Kidney (tissue), 14 donors: Measurements from ENCODE around the gene PLRG1. TPM values are rescaled to one million over a fixed set of nuclear protein-coding genes. Genes with fewer than 3 reads are reported as not detected.
A peak's percentile ranks its signal among the peaks of the same experiment; 100 is the strongest.

Experiments used
- DNase-seq, 5 donors: peaks; one replicate each; pipeline ENCODE4 v3.0.0-alpha.2; 2013 to 2020
- FAIRE-seq: peaks from 2 replicates; lab custom pipeline; 2012; peaks lifted over from hg19 to GRCh38; lab: Jason Lieb, UNC
- H3K27ac ChIP-seq, 2 donors: one replicate each; pipeline ENCODE4 v1.7.0; 2013; ENCODE audit warnings: low read depth in 2 of 2, low read length in 2 of 2, inconsistent platforms in 1 of 2
- H3K27me3 ChIP-seq: one replicate; pipeline ENCODE4 v1.7.1; 2013; ENCODE audit warnings: low read length, inconsistent platforms; ENCODE audit not compliant: control insufficient read depth, insufficient read depth
- H3K36me3 ChIP-seq, 3 donors: one replicate each; pipeline versions ENCODE4 v1.7.0 to v1.7.1; 2013; ENCODE audit warnings: low read length in 3 of 3, control low read depth in 1 of 3, inconsistent platforms in 1 of 3; ENCODE audit not compliant: insufficient read depth in 3 of 3, control insufficient read depth in 2 of 3
- H3K4me1 ChIP-seq, 3 donors: one replicate each; pipeline versions ENCODE4 v1.7.0 to v1.7.1; 2013; ENCODE audit warnings: low read length in 3 of 3, inconsistent platforms in 1 of 3, low read depth in 1 of 3; ENCODE audit not compliant: control insufficient read depth in 2 of 3, insufficient read depth in 2 of 3
- H3K4me3 ChIP-seq, 3 donors: one replicate each; pipeline versions ENCODE4 v1.7.0 to v1.8.1; 2013; ENCODE audit warnings: low read length in 3 of 3, control low read depth in 1 of 3, inconsistent platforms in 1 of 3
- H3K9ac ChIP-seq, 3 donors: one replicate each; pipeline versions ENCODE4 v1.7.0 to v1.7.1; 2013; ENCODE audit warnings: low read length in 3 of 3, control low read depth in 1 of 3, inconsistent platforms in 1 of 3
- H3K9me3 ChIP-seq, 3 donors: one replicate each; pipeline versions ENCODE4 v1.7.0 to v1.7.1; 2013; ENCODE audit warnings: low read length in 3 of 3, control low read depth in 1 of 3, inconsistent platforms in 1 of 3; ENCODE audit not compliant: control insufficient read depth in 2 of 3, insufficient read depth in 1 of 3
- intact Hi-C: fragments of 100-400 bp; cut with DNase I; formaldehyde crosslinking; loops from one replicate; pipeline ENCODE4 v1.11.1; 2022
- polyA plus RNA-seq: library from polyadenylated mRNA; stranded (reverse); fragments of 350-450 nt; fragmentation: Illumina TruSeq; extraction: RNeasy Lipid Tissue Mini Kit (QIAGEN cat#74804); gene quantifications from one replicate; pipeline ENCODE4 v1.2.3, GENCODE V29; 2014; ENCODE audit warnings: low read depth, low replicate concordance; ENCODE audit not compliant: insufficient read depth
- total RNA-seq: library from RNA; stranded (reverse); fragmentation: NEBNext Ultra II Directional; extraction: Animal tissue kit (Norgen Biotek cat#: 25700); gene quantifications from one replicate; pipeline ENCODE4 v1.2.1, GENCODE V29; 2021
- TF ChIP-seq, protein P1 (sequence below): IDR thresholded peaks from 3 replicates; pipeline ENCODE4 v1.5.1; 2012; ENCODE audit warnings: mild to moderate bottlenecking, moderate library complexity, borderline replicate concordance; ENCODE audit not compliant: insufficient read depth; ENCODE audit errors: extremely low read depth
- donor health status: control.
- donor health status: control.
- donor health status: control.
- donor health status: control.
- donor health status: control.
- donor health status: DM: yes; HTN: yes; CAD: no.
- donor health status: Normal renal cell carcinoma (clear cell type).

Gene PLRG1
- total and polyA plus RNA-seq, 2 donors from 2014 or later: 54.6 to 69.7 TPM

DNA sequence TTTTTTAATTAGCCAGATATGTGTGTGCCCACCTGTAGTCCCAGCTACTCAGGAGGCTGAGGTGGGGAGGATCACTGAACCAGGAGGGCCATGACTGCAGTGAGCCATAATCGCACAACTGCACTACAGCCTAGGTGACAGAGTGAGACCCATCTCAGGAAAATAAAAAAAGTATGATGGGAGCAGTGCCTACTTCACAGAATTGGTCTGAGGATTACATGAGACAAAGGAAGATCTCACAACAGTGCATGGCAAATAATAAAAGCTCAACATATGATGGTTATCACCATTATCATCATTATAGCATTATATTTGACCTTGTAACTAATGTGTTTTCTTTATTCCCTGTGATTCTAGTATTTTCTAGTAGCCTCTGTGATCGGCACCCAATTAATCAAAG, 38.7 kb downstream of the PLRG1 start:
- TF ChIP-seq, protein P1, sequence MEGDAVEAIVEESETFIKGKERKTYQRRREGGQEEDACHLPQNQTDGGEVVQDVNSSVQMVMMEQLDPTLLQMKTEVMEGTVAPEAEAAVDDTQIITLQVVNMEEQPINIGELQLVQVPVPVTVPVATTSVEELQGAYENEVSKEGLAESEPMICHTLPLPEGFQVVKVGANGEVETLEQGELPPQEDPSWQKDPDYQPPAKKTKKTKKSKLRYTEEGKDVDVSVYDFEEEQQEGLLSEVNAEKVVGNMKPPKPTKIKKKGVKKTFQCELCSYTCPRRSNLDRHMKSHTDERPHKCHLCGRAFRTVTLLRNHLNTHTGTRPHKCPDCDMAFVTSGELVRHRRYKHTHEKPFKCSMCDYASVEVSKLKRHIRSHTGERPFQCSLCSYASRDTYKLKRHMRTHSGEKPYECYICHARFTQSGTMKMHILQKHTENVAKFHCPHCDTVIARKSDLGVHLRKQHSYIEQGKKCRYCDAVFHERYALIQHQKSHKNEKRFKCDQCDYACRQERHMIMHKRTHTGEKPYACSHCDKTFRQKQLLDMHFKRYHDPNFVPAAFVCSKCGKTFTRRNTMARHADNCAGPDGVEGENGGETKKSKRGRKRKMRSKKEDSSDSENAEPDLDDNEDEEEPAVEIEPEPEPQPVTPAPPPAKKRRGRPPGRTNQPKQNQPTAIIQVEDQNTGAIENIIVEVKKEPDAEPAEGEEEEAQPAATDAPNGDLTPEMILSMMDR: no peak
- no peaks in the 10 kb centered on the region for H3K27me3 ChIP-seq
- no peaks in the 10 kb centered on the region for H3K36me3 ChIP-seq
- H3K9ac ChIP-seq: no peak overlapping the region
- no peaks in the 10 kb centered on the region for H3K9me3 ChIP-seq
- intact Hi-C loops: no loop called here
- H3K4me3 ChIP-seq: no peak overlapping the region
- FAIRE-seq: no peak
- no peak for DNase-seq
- H3K27ac ChIP-seq: no peak overlapping the region
- H3K4me1 ChIP-seq: peaks cover 0 to 3% (median 0%) of the 10 kb centered on the region in 3 donors

DNA sequence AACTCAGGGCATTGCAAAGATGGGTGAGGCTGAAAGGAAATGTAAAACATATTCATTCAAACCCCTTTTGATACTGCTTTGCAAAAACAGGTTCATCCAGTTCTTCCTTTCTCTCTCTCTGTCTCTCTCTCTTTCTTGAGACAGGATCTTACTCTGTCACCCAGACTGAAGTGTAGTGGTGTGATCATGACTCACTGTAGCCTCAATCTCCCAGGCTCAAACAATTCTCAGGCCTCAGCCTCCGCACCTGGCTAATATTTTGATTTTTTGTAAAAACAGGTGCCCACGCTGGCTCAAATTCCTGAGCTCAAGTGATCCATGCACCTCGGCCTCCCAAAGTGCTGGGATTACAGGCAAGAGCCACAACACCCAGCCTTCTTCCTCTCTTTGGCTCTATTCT, 43.0 kb downstream of the PLRG1 start:
- Histone ChIP-seq H3K36me3 (no peaks in the 10 kb centered on the region), H3K27ac (no peak overlapping the region), H3K27me3 (no peaks in the 10 kb centered on the region), H3K4me3 (no peak overlapping the region), H3K9me3 (no peaks in the 10 kb centered on the region), H3K9ac (no peak overlapping the region), H3K4me1 (no peaks in the 10 kb centered on the region)
- intact Hi-C loops: loop anchor here (5.0 kb wide), 1 partner anchor 110 kb away; no protein-coding TSS in a partner anchor
- TF ChIP-seq, protein P1: no peak
- no peak for FAIRE-seq
- peak in 3 of 5 donors; percentile 29 to 61 (median 48) for DNase-seq

DNA sequence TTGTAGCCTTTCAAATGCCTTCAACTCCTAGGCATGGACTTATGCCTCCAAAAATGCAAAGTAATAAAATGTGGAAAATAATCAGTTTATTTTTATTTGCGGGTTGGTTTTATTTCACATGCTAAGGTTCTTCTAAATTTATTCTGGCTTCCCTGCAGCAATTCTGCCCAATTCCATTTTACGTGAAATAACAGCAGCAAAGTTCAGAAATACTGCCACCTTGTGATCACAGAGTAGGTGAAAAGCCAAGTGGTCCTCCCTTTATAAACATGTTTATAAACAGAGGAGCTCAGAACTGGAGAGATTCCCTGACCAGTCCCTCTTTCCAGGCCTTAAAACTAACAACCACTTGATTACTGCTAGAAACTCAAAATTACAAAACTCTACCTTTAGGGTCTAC, 43.9 kb downstream of the PLRG1 start:
- DNase-seq (peak in 3 of 5 donors; percentile 27 to 86 (median 81)), FAIRE-seq (peak; percentile 63)
- no peak overlapping the region for H3K9ac ChIP-seq
- H3K9me3 ChIP-seq: no peaks in the 10 kb centered on the region
- no peaks in the 10 kb centered on the region for H3K27me3 ChIP-seq
- H3K4me1 ChIP-seq: no peaks in the 10 kb centered on the region
- no peak overlapping the region for H3K4me3 ChIP-seq
- no peak overlapping the region for H3K27ac ChIP-seq
- no peaks in the 10 kb centered on the region for H3K36me3 ChIP-seq
- intact Hi-C loops: loop anchor here (5.0 kb wide), 1 partner anchor 109 kb away; no protein-coding TSS in a partner anchor
- TF ChIP-seq, protein P1: peak; percentile 50

DNA sequence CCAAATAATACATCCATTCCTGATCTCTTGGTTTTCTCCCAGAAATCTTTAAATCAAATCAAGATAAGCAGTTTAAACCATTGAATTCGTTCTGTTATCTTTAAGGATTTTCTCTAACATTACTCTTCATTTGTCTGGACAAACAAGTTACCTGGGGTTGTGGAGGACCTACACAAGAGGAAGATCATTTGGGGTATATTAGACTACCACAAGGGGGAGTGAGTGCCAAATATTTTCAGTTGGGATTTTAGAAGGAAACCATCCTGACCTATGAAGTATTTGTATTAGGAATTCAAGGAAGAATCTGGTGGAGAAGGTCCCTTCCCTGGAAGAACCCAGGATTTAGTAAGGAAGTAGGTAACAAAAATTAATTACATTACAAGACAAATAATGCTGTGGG, 46.6 kb downstream of the PLRG1 start:
- Histone ChIP-seq H3K4me3 (no peak overlapping the region), H3K27ac (no peak overlapping the region), H3K27me3 (no peaks in the 10 kb centered on the region), H3K9me3 (no peaks in the 10 kb centered on the region), H3K36me3 (no peaks in the 10 kb centered on the region), H3K4me1 (no peaks in the 10 kb centered on the region), H3K9ac (no peak overlapping the region)
- TF ChIP-seq, protein P1: peak; percentile 8
- FAIRE-seq (no peak), DNase-seq (no peak)
- intact Hi-C loops: no loop called here
